Lung (tissue), 12 donors: Measurements from ENCODE around the gene F12. TPM values are rescaled to one million over a fixed set of nuclear protein-coding genes. Genes with fewer than 3 reads are reported as not detected.
"Not testable (repeated sequence)": the region's sequence is repeated elsewhere in the genome, so short reads cannot be mapped to it uniquely, and the experiment has no call there.

ENCODE experiments used
- ATAC-seq: fragments of 200-7000 bp; cut with Tn5 transposase; one replicate; pipeline ENCODE4 v1.9.1; 2020; ENCODE audit warnings: moderate number of reproducible peaks; ENCODE audit not compliant: insufficient read depth, low FRiP score
- DNase-seq, 3 donors: peaks; one replicate each; pipeline ENCODE4 v3.0.0-alpha.2; 2013 to 2017
- H3K27ac ChIP-seq, 2 donors: one replicate each; pipeline ENCODE4 v1.5.1; 2013; ENCODE audit warnings: mild to moderate bottlenecking in 2 of 2, moderate library complexity in 2 of 2, control low read depth in 1 of 2, inconsistent platforms in 1 of 2, low read depth in 1 of 2, low read length in 1 of 2
- H3K27me3 ChIP-seq, 3 donors: one replicate each; pipeline ENCODE4 v1.5.1; 2013; ENCODE audit warnings: low read length in 2 of 3; ENCODE audit not compliant: control insufficient read depth in 3 of 3, insufficient read depth in 3 of 3
- H3K36me3 ChIP-seq, 4 donors: one replicate each; pipeline ENCODE4 v1.5.1; 2013; ENCODE audit warnings: low read length in 4 of 4, mild to moderate bottlenecking in 1 of 4, moderate library complexity in 1 of 4; ENCODE audit not compliant: control insufficient read depth in 4 of 4, insufficient read depth in 4 of 4
- H3K4me1 ChIP-seq, 5 donors: one replicate each; pipeline ENCODE4 v1.5.1; 2013; ENCODE audit warnings: low read length in 5 of 5, mild to moderate bottlenecking in 2 of 5, moderate library complexity in 1 of 5; ENCODE audit not compliant: control insufficient read depth in 5 of 5, insufficient read depth in 5 of 5
- H3K4me3 ChIP-seq: one replicate; pipeline ENCODE4 v1.5.1; 2013; ENCODE audit warnings: mild to moderate bottlenecking, control low read depth, moderate library complexity
- H3K9ac ChIP-seq, 2 donors: one replicate each; pipeline ENCODE4 v1.5.1; 2013; ENCODE audit warnings: low read length in 2 of 2, control low read depth in 1 of 2; ENCODE audit not compliant: insufficient read depth in 1 of 2
- H3K9me3 ChIP-seq, 4 donors: one replicate each; pipeline ENCODE4 v1.5.1; 2013; ENCODE audit warnings: low read length in 3 of 4, mild to moderate bottlenecking in 1 of 4, moderate library complexity in 1 of 4; ENCODE audit not compliant: control insufficient read depth in 4 of 4, insufficient read depth in 3 of 4
- WGBS, 2 donors: extraction: QIAGEN DNeasy Blood & Tissue Kit; methylation state at CpG; one replicate each; pipeline ENCODE4 v1.1.7; 2013; 5-methylcytosine and 5-hydroxymethylcytosine counted together
- polyA plus RNA-seq, 2 donors: library from polyadenylated mRNA; stranded (reverse); fragments of 200-250 nt; gene quantifications; one replicate each; pipeline ENCODE4 v1.2.1, GENCODE V29; 2013
- total RNA-seq, 2 donors: library from RNA; depleted of rRNA in 1 of 2; stranded (reverse); fragments of >200 nt in 1 of 2; gene quantifications; one replicate each; pipeline ENCODE4 v1.2.1, GENCODE V29; 2014 to 2021
- TF ChIP-seq, protein P1 (sequence below): IDR thresholded peaks from 2 replicates; pipeline ENCODE4 v1.5.1; 2012; ENCODE audit warnings: mild to moderate bottlenecking; ENCODE audit errors: control extremely low read depth, extremely low read depth
- donor health status: control.
- donor health status: control.
- donor health status: Bipolar disorder and iron deficiency.
- donor health status: healthy.
- donor health status: DM: yes; HTN: yes; CAD: no.

The F12 gene
- total and polyA plus RNA-seq, 4 donors: 1.3 to 1.7 (median 1.4) TPM; not detected in 1

DNA sequence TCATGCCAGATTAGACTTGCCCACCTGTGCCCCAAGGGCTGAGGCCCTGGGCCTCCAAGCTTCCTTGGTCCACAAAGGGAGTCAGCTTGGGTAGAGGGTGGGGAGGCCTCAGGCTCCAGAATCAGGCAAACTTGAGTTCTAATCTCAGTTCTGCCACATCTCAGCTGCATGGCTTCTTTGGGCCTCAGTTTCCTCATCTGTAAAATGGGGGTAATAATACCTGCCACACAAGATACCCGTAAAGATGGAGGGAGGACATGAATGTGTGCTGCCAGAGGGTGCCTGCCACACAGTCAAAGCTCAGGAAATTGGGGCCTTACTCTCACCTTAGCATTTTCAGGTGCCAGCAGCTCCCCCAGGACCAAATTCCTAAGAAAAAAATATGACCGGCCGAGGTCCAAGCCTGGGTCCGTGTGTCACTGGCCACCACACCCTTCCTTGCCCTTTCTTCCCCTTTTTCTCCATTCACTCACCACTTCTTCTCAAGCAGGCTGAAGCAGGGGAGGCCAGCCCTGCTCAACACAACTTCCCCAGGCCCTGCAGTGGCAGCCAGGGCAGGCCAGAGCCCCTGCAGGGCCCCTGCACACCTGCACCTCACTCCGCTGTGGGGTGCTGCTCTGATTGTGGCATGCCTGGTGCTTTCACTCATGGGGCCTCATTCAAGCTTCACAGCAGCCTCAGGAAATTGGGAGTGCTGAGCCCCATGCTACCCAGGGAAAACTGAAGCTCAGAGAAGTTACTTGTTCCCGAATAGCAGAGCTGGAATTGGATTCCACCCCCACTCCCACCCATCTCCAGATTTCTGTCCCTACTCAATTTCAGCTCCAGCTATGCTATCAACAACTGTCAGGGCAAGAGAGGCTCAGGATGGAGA, 47.7 kb downstream of the F12 start:
- Histone ChIP-seq H3K27ac (no peak overlapping the region), H3K9ac (no peak overlapping the region), H3K36me3 (no peaks in the 10 kb centered on the region), H3K27me3 (peaks cover 0 to 3% (median 0%) of the 10 kb centered on the region in 3 donors), H3K9me3 (no peaks in the 10 kb centered on the region), H3K4me3 (no peak overlapping the region), H3K4me1 (peaks cover 0 to 17% (median 6%) of the 10 kb centered on the region in 5 donors)
- TF ChIP-seq, protein P1, sequence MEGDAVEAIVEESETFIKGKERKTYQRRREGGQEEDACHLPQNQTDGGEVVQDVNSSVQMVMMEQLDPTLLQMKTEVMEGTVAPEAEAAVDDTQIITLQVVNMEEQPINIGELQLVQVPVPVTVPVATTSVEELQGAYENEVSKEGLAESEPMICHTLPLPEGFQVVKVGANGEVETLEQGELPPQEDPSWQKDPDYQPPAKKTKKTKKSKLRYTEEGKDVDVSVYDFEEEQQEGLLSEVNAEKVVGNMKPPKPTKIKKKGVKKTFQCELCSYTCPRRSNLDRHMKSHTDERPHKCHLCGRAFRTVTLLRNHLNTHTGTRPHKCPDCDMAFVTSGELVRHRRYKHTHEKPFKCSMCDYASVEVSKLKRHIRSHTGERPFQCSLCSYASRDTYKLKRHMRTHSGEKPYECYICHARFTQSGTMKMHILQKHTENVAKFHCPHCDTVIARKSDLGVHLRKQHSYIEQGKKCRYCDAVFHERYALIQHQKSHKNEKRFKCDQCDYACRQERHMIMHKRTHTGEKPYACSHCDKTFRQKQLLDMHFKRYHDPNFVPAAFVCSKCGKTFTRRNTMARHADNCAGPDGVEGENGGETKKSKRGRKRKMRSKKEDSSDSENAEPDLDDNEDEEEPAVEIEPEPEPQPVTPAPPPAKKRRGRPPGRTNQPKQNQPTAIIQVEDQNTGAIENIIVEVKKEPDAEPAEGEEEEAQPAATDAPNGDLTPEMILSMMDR: no peak
- 30 to 70% methylated on average over 6 of the region's 6 CpGs for WGBS, 2 donors
- ATAC-seq (no peak), DNase-seq (no peak)

DNA sequence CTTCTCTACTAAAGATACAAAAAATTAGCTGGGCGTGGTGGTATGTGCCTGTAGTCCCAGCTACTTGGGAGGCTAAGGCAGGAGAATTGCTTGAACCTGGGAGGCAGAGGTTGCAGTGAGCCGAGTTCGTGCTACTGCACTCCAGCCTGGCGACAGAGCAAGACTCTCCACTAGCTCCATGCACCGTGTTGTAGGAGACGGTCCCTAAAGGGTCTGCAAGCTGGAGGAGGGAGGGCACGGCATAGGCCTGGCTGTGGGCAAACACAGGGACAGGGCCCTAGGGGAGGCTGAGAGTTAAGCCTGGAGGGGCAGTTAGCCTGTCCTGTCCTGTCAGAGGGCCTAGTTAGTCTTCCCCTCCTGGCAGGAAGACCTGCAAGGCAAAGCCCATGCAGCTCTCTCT, 48.6 kb downstream of the F12 start:
- not testable (repeated sequence) for H3K9ac ChIP-seq, H3K4me1 ChIP-seq
- 94 to 100% methylated on average over 7 of the region's 7 CpGs for WGBS, 2 donors

DNA sequence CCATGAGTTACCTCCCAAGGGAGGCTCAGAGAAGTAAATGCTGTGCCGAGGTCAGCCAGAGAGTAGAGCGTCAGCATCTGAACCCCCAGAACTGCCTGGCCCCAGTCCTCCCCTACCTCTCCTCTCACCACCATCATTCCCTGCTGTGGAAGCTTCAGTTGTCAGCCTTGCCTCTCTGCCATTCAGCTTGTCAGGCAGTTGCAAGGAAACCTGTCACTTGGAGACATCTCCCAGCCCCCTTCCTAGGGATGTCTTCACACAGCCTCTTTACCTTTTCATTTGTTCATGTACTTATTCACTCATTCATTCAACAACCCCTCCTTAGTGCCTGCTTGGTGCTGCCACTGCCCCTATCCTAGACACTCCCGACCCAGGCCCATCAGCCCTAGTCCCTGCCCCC, 49.5 kb downstream of the F12 start:
- Histone ChIP-seq H3K9me3 (no peaks in the 10 kb centered on the region), H3K36me3 (no peaks in the 10 kb centered on the region), H3K27ac (no peak overlapping the region), H3K9ac (no peak overlapping the region), H3K27me3 (peaks cover 0 to 5% (median 0%) of the 10 kb centered on the region in 3 donors), H3K4me3 (no peak overlapping the region), H3K4me1 (peaks cover 0 to 8% (median 2%) of the 10 kb centered on the region in 5 donors)
- no peak for DNase-seq
- TF ChIP-seq, protein P1: no peak
- ATAC-seq: no peak
- 90 to 91% methylated on average over 3 of the region's 3 CpGs for WGBS, 2 donors

More for the DNA sequence above, 48.6 kb downstream of the F12 start:
- H3K36me3 ChIP-seq, H3K27me3 ChIP-seq, H3K9me3 ChIP-seq, H3K4me3 ChIP-seq, H3K27ac ChIP-seq, DNase-seq, ATAC-seq: not testable (repeated sequence)

DNA sequence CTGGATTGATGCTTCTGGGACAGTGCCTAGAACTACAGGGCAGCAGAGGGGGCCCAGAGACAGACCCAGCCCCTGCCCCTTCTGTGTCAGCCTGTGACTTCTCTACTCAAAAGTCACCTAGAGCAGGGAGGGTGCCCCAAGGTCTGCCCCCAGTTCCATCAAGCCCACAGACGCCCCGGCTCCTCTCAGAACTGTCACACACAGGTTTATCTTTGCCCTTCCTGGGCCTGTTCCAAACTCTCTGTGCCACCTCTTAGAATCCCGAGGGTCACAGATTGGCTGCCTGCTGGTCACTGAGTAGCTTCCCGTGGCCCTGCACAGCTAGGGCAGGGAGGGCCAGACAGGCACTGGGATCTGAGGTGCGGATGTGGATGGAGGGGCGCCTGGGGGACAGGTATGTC, 49.9 kb downstream of the F12 start:
- WGBS, 2 donors: 82 to 87% methylated on average over 6 of the region's 6 CpGs
- no peaks in the 10 kb centered on the region for H3K36me3 ChIP-seq
- H3K9ac ChIP-seq: no peak overlapping the region
- H3K27me3 ChIP-seq: peaks cover 0 to 5% (median 0%) of the 10 kb centered on the region in 3 donors
- peaks cover 0 to 8% (median 3%) of the 10 kb centered on the region in 5 donors for H3K4me1 ChIP-seq
- DNase-seq: no peak
- ATAC-seq: no peak
- H3K4me3 ChIP-seq: no peak overlapping the region
- TF ChIP-seq, protein P1: no peak
- H3K27ac ChIP-seq: no peak overlapping the region
- H3K9me3 ChIP-seq: no peaks in the 10 kb centered on the region
